IMR-90 (cell line): ENCODE results near the gene MIOX. TPM values are rescaled to one million over a fixed set of nuclear protein-coding genes. Genes with fewer than 3 reads are reported as not detected.

Experiments
- ATAC-seq: fragments of 200-7000 bp; cut with Tn5 transposase; 2 replicates; pipeline ENCODE4 v1.9.1; 2020; ENCODE audit warnings: low read depth, mild to moderate bottlenecking, moderate library complexity
- BruUV-seq: library from RNA; stranded (reverse); fragments of 400-500 nt; replicated peaks from 2 replicates; lab custom pipeline; 2021; lab: Mats Ljungman, UMichigan
- CTCF ChIA-PET: fragments of 300-600 bp; formaldehyde crosslinking; extraction: SDS; loops from one replicate; lab custom pipeline; 2021; ENCODE audit warnings: antibody characterized with exemption; lab: Yijun Ruan, JAX
- POLR2A ChIA-PET: fragments of 300-600 bp; sonication (Branson Sonifier 250); formaldehyde crosslinking; loops from one replicate; lab custom pipeline; 2022; ENCODE audit warnings: antibody characterized with exemption; ENCODE audit not compliant: unreplicated experiment; lab: Charles Lee
- DNase-seq: peaks from one replicate; pipeline ENCODE4 v3.0.0; 2013
- H2AFZ ChIP-seq: replicated peaks from 2 replicates; pipeline ENCODE3; 2013; ENCODE audit warnings: low read length, mild to moderate bottlenecking; ENCODE audit not compliant: poor library complexity
- H2AK5ac ChIP-seq: 2 replicates; pipeline ENCODE4 v1.6.1; 2013; ENCODE audit warnings: low read depth, low read length, inconsistent platforms
- H2AK9ac ChIP-seq: replicated peaks from 2 replicates; pipeline ENCODE3; 2013; ENCODE audit warnings: mild to moderate bottlenecking, low read depth, low read length, moderate library complexity; ENCODE audit not compliant: poor library complexity
- H2BK120ac ChIP-seq: 2 replicates; pipeline ENCODE4 v1.6.1; 2013; ENCODE audit warnings: low read depth, low read length, inconsistent platforms
- H2BK15ac ChIP-seq: 3 replicates; pipeline ENCODE4 v1.6.1; 2013; ENCODE audit warnings: low read depth, low read length, inconsistent platforms
- H2BK20ac ChIP-seq: 2 replicates; pipeline ENCODE4 v1.6.1; 2013; ENCODE audit warnings: low read depth, mild to moderate bottlenecking, inconsistent platforms, low read length, moderate library complexity
- H2BK5ac ChIP-seq: 2 replicates; pipeline ENCODE4 v1.6.1; 2013; ENCODE audit warnings: mild to moderate bottlenecking, low read depth, low read length, inconsistent platforms; ENCODE audit not compliant: poor library complexity, severe bottlenecking
- H3K14ac ChIP-seq: replicated peaks from 2 replicates; pipeline ENCODE4 v1.6.1; 2013; ENCODE audit warnings: low read depth, low read length, inconsistent platforms
- H3K18ac ChIP-seq: 2 replicates; pipeline ENCODE4 v1.6.1; 2013; ENCODE audit warnings: low read depth, low read length, control low read depth
- H3K23ac ChIP-seq: 2 replicates; pipeline ENCODE4 v1.6.1; 2013; ENCODE audit warnings: low read depth, low read length, inconsistent platforms
- H3K27ac ChIP-seq: 2 replicates; pipeline ENCODE4 v1.5.1; 2013; ENCODE audit warnings: mild to moderate bottlenecking, control low read depth, low read length; ENCODE audit not compliant: insufficient read depth
- H3K27me3 ChIP-seq: 2 replicates; pipeline ENCODE4 v1.6.1; 2013; ENCODE audit warnings: low read length; ENCODE audit not compliant: control insufficient read depth, insufficient read depth
- H3K36me3 ChIP-seq: 2 replicates; pipeline ENCODE4 v1.6.1; 2013; ENCODE audit warnings: low read length, mixed read lengths; ENCODE audit not compliant: control insufficient read depth, insufficient read depth
- H3K4ac ChIP-seq: 2 replicates; pipeline ENCODE4 v1.6.1; 2013; ENCODE audit warnings: low read depth, low read length, inconsistent platforms
- H3K4me1 ChIP-seq: 2 replicates; pipeline ENCODE4 v1.6.1; 2013; ENCODE audit warnings: low read length, mixed read lengths; ENCODE audit not compliant: control insufficient read depth, insufficient read depth
- H3K4me2 ChIP-seq: 2 replicates; pipeline ENCODE4 v1.6.1; 2013; ENCODE audit warnings: low read depth, mild to moderate bottlenecking, control low read depth, low read length, moderate library complexity
- H3K4me3 ChIP-seq: 2 replicates; pipeline ENCODE4 v1.5.1; 2013; ENCODE audit warnings: low read depth, mild to moderate bottlenecking, control low read depth, low read length, moderate library complexity; ENCODE audit not compliant: insufficient read depth
- H3K56ac ChIP-seq: 2 replicates; pipeline ENCODE4 v1.6.1; 2013; ENCODE audit warnings: low read length, inconsistent platforms; ENCODE audit not compliant: insufficient read depth; ENCODE audit errors: extremely low read depth
- H3K79me1 ChIP-seq, 2 experiments: 2 replicates each; pipeline ENCODE4 v1.6.1; 2013; ENCODE audit warnings: low read length in 2 of 2, inconsistent platforms in 1 of 2, low read depth in 1 of 2
- H3K9ac ChIP-seq: 2 replicates; pipeline ENCODE4 v1.6.1; 2013; ENCODE audit warnings: low read depth, low read length, control low read depth
- H3K9me1 ChIP-seq: 2 replicates; pipeline ENCODE4 v1.6.1; 2013; ENCODE audit warnings: low read length, inconsistent platforms; ENCODE audit not compliant: insufficient read depth
- H3K9me3 ChIP-seq: 2 replicates; pipeline ENCODE4 v1.6.1; 2013; ENCODE audit warnings: low read length; ENCODE audit not compliant: control insufficient read depth, insufficient read depth
- H4K20me1 ChIP-seq: 2 replicates; pipeline ENCODE4 v1.6.1; 2013; ENCODE audit warnings: low read length, inconsistent platforms; ENCODE audit not compliant: insufficient read depth
- H4K5ac ChIP-seq: 2 replicates; pipeline ENCODE4 v1.6.1; 2013; ENCODE audit warnings: mild to moderate bottlenecking, low read depth, low read length, control low read depth
- H4K8ac ChIP-seq, 2 experiments: 2 replicates each; pipeline ENCODE4 v1.6.1; 2013; ENCODE audit warnings: low read depth in 2 of 2, low read length in 2 of 2, control low read depth in 1 of 2, inconsistent platforms in 1 of 2
- H4K91ac ChIP-seq: 2 replicates; pipeline ENCODE4 v1.6.1; 2013; ENCODE audit warnings: low read depth, low read length, inconsistent platforms; ENCODE audit not compliant: insufficient read depth
- BHLHE40 ChIP-seq: fragments of 150-350 bp; IDR thresholded peaks from 2 replicates; pipeline ENCODE4 v1.6.1; 2016; ENCODE audit warnings: mild to moderate bottlenecking, low read depth, low read length
- CEBPB ChIP-seq: IDR thresholded peaks from 2 replicates; pipeline ENCODE4 v1.6.1; 2012; ENCODE audit warnings: low read depth, low read length, improper control_type of control experiment
- MAFK ChIP-seq: IDR thresholded peaks from 2 replicates; pipeline ENCODE4 v1.6.1; 2012; ENCODE audit warnings: low read depth, low read length, improper control_type of control experiment
- MXI1 ChIP-seq: IDR thresholded peaks from 2 replicates; pipeline ENCODE4 v1.6.1; 2012; ENCODE audit warnings: low read depth, mild to moderate bottlenecking, low read length, moderate library complexity, borderline replicate concordance
- NFE2L2 ChIP-seq: fragments of 150-350 bp; IDR thresholded peaks from 2 replicates; pipeline ENCODE4 v1.6.1; 2016; ENCODE audit warnings: low read depth, mild to moderate bottlenecking, low read length
- POLR2A ChIP-seq: IDR thresholded peaks from 2 replicates; pipeline ENCODE4 v1.6.1; 2012; ENCODE audit warnings: mild to moderate bottlenecking, low read depth, low read length
- RAD21 ChIP-seq: IDR thresholded peaks from 2 replicates; pipeline ENCODE4 v1.6.1; 2012; ENCODE audit warnings: low read length, improper control_type of control experiment
- RFX5 ChIP-seq: IDR thresholded peaks from 2 replicates; pipeline ENCODE4 v1.8.0; 2012; ENCODE audit warnings: low read depth, mild to moderate bottlenecking, low read length, moderate library complexity
- SMC3 ChIP-seq: fragments of 150-350 bp; IDR thresholded peaks from 2 replicates; pipeline ENCODE4 v1.6.1; 2016; ENCODE audit warnings: low read depth, mild to moderate bottlenecking, antibody characterized with exemption, low read length, moderate library complexity
- WGBS, 2 experiments: methylation state at CpG; one replicate each; pipeline versions ENCODE4 v1.1.5 to v1.1.7; 2013; ENCODE audit warnings: missing lambda C conversion rate in 2 of 2; ENCODE audit not compliant: insufficient read length in 1 of 2; ENCODE audit errors: extremely low coverage in 2 of 2; 5-methylcytosine and 5-hydroxymethylcytosine counted together
- dilution Hi-C: fragments of 300-500 bp; cut with HindIII; formaldehyde crosslinking; loops from one replicate; pipeline ENCODE4 v1.14.3; 2018; ENCODE audit warnings: low sequenced_read_pairs; ENCODE audit not compliant: unreplicated experiment
- in situ Hi-C: fragments of 300-500 bp; cut with MboI; formaldehyde crosslinking; loops from 3 replicates; pipeline ENCODE4 v1.14.3; 2019; ENCODE audit warnings: low sequenced_read_pairs, inconsistent platforms, mixed read lengths
- intact Hi-C: fragments of 100-400 bp; cut with micrococcal nuclease; formaldehyde crosslinking; loops from 2 replicates; pipeline ENCODE4 v1.10.0; 2022
- polyA plus RNA-seq, 3 experiments: library from polyadenylated mRNA; depleted of rRNA; stranded (reverse); fragments of >200 nt; gene quantifications; 2 replicates each; pipeline ENCODE4 v1.2.3, GENCODE V29; 2012; ENCODE audit warnings: low replicate concordance in 1 of 3
- total RNA-seq: library from RNA; depleted of rRNA; stranded (reverse); fragments of >200 nt; gene quantifications from 2 replicates; pipeline ENCODE4 v1.2.3, GENCODE V29; 2012
- TF ChIP-seq, protein P1 (sequence below): conservative IDR thresholded peaks from 2 replicates; pipeline ENCODE4 v1.5.1; 2012; ENCODE audit warnings: mild to moderate bottlenecking, low read depth, low read length, improper control_type of control experiment

Gene MIOX
- total and polyA plus RNA-seq, 2 of the 4 experiments (the other 2 are of a cell fraction) = not detected

DNA sequence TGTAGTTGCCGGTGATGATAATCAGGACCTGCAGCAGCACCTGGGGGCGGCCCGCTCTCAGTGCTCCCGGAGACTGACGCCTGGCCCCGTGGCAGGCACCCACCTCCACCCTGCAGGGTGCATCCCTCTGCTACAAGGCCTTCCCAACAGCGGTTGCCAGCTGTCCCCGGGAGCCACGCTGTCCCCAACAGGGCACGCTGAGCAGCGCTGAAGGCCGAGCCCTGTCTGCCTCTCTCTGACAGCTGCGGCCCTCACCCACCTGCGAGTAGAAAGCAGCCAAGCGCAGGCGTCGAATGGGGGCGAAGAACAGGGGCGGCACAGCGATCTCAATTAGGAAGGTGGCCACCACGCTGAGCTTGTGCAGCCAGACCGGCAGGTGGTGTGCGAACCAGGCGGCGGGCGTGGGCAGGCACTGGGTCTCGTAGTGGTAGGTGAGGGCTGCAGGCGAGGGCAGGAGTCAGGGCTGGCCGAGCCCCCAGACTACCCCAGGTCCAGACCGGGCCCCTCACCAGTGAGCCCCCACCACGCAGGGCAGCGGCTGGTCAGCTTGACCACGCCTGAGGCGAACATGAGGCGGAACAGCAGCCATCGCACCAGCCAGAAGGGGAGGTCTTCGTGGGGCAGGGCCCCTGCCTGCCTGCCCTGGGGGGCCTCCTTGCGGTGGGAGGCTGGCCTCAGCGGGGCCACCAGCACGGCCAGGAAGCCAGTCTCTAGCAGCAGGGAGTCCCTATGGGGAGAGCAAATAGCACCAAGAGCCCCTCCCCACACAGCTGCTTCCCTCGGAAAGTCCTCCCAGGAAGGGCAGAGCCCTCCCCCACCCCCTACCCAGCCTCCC, 19.3 kb downstream of the MIOX start:
- Histone ChIP-seq H3K4ac (no peak overlapping the region), H2AFZ (peak overlapping the region; percentile 5), H3K27me3 (no peaks in the 10 kb centered on the region), H3K9me3 (no peaks in the 10 kb centered on the region), H2AK5ac (no peak overlapping the region), H3K9ac (no peak overlapping the region), H3K4me2 (peak overlapping the region; percentile 87; the same call in 1 of the 2 replicates), H3K79me1 (peaks cover 8 to 49% of the 10 kb centered on the region in 2 experiments), H4K8ac (no peak overlapping the region), H4K5ac (no peak overlapping the region), H3K23ac (no peak overlapping the region), H2BK15ac (no peak overlapping the region), H3K18ac (no peak overlapping the region), H4K91ac (no peak overlapping the region), H3K27ac (no peak overlapping the region; the same call in 1 of the 2 replicates), H4K20me1 (no peaks in the 10 kb centered on the region; the same call in 1 of the 2 replicates), H3K14ac (no peak overlapping the region), H2AK9ac (peak overlapping the region; percentile 100), H3K4me1 (peaks cover 4% of the 10 kb centered on the region), H3K4me3 (peak overlapping the region; percentile 100; the same call in 1 of the 2 replicates), H2BK120ac (no peak overlapping the region), H2BK20ac (no peak overlapping the region), H3K9me1 (no peaks in the 10 kb centered on the region), H3K56ac (no peak overlapping the region), H3K36me3 (peaks cover 28% of the 10 kb centered on the region), H2BK5ac (no peak overlapping the region)
- POLR2A ChIA-PET = no interaction called here
- ATAC-seq (no peak), DNase-seq (no peak)
- TF ChIP-seq NFE2L2 (no peak), CEBPB (no peak), POLR2A (no peak), RAD21 (no peak), BHLHE40 (no peak), SMC3 (no peak), RFX5 (no peak), MXI1 (no peak), MAFK (no peak)
- TF ChIP-seq, protein P1, sequence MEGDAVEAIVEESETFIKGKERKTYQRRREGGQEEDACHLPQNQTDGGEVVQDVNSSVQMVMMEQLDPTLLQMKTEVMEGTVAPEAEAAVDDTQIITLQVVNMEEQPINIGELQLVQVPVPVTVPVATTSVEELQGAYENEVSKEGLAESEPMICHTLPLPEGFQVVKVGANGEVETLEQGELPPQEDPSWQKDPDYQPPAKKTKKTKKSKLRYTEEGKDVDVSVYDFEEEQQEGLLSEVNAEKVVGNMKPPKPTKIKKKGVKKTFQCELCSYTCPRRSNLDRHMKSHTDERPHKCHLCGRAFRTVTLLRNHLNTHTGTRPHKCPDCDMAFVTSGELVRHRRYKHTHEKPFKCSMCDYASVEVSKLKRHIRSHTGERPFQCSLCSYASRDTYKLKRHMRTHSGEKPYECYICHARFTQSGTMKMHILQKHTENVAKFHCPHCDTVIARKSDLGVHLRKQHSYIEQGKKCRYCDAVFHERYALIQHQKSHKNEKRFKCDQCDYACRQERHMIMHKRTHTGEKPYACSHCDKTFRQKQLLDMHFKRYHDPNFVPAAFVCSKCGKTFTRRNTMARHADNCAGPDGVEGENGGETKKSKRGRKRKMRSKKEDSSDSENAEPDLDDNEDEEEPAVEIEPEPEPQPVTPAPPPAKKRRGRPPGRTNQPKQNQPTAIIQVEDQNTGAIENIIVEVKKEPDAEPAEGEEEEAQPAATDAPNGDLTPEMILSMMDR = no peak
- CTCF ChIA-PET = no interaction called here
- dilution Hi-C loops (no loop called here), intact Hi-C loops (no loop called here), in situ Hi-C loops (no loop called here)
- WGBS, 2 experiments = 98% methylated on average over 23 of the region's 41 CpGs; no CpG with 5 or more reads in 1 of the 2 experiments
- no TSS peak for BruUV-seq
